ENCODE results near the gene NECTIN2.

Gene NECTIN2

GRCh38 chr19:44894946-44895345 is 48.8 kb downstream of the NECTIN2 start:
- H3K36me3 ChIP-seq (replicated peaks), result peaks cover 54% of the 10 kb centered on the region
- no peak overlapping the region for H3K27ac ChIP-seq
- DNase-seq, result no peak
- no peak overlapping the region for H3K4me3 ChIP-seq (ENCODE audit: low read depth, low read length)
- no peaks in the 10 kb centered on the region for H3K27me3 ChIP-seq (replicated peaks)
- TF ChIP-seq CTCF (IDR thresholded peaks at IDR 0.05; ENCODE audit: low read depth, low read length, missing control alignments), result no peak
- in situ Hi-C loops (cut with HindIII; ENCODE audit: low pct_ligation_motif_present, low sequenced_read_pairs), result loop anchor here (10.0 kb wide), 1 partner anchor 60 kb away; the partner anchor contains the start of gene CLPTM1

DNA sequence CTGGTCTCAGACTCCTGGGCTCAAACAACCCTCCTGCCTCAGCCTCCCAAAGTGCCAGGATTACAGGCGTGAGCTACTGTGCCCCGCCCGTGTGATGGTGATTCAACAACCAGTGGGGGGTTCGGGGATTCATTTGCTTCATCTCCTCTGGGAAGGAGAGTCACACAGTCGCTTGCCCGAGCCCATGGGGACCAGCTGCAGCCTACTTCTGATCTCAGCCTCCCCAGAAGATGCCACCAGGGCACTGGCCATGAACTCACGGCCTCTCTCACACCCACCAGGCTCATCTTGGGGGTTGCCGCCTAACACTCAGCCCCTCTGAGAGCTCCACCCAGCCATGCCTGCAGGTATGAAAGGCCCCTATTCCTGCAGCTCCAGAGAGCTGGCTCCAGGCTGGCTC is 51.7 kb downstream of the NECTIN2 start:
- Histone ChIP-seq H3K36me3 (replicated peaks) (peaks cover 81% of the 10 kb centered on the region), H3K4me3 (ENCODE audit: low read depth, low read length) (no peak overlapping the region), H3K27me3 (replicated peaks) (no peaks in the 10 kb centered on the region), H3K27ac (no peak overlapping the region)
- no peak for DNase-seq
- TF ChIP-seq CTCF (IDR thresholded peaks at IDR 0.05; ENCODE audit: low read depth, low read length, missing control alignments), result no peak
- in situ Hi-C loops (cut with HindIII; ENCODE audit: low pct_ligation_motif_present, low sequenced_read_pairs), result loop anchor here (10.0 kb wide), 1 partner anchor 57 kb away; the partner anchor contains the start of gene CLPTM1

- DNase-seq, result no peak
- H3K27me3 ChIP-seq (replicated peaks), result peaks cover 2% of the 10 kb centered on the region
- no peak overlapping the region for H3K4me3 ChIP-seq (ENCODE audit: low read depth, low read length)
- in situ Hi-C loops (cut with HindIII; ENCODE audit: low pct_ligation_motif_present, low sequenced_read_pairs), result no loop called here
- H3K36me3 ChIP-seq (replicated peaks), result peaks cover 62% of the 10 kb centered on the region
- no peak for TF ChIP-seq CTCF (IDR thresholded peaks at IDR 0.05; ENCODE audit: low read depth, low read length, missing control alignments)
- no peak overlapping the region for H3K27ac ChIP-seq
Observed at GRCh38 chr19:44900328-44901244, 54.5 kb downstream of the NECTIN2 start.

DNA sequence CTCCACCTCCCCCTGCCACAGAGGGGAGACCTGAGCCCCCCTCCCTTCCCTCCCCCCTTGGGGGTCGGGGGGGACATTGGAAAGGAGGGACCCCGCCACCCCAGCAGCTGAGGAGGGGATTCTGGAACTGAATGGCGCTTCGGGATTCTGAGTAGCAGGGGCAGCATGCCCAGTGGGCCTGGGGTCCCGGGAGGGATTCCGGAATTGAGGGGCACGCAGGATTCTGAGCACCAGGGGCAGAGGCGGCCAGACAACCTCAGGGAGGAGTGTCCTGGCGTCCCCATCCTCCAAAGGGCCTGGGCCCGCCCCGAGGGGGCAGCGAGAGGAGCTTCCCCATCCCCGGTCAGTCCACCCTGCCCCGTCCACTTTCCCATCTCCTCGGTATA is 57.1 kb downstream of the NECTIN2 start:
- peaks cover 38% of the 10 kb centered on the region for H3K36me3 ChIP-seq (replicated peaks)

GRCh38 chr19:44903602-44904425 is 57.7 kb downstream of the NECTIN2 start:
- peaks cover 2% of the 10 kb centered on the region for H3K27me3 ChIP-seq (replicated peaks)
- H3K27ac ChIP-seq, result no peak overlapping the region
- in situ Hi-C loops (cut with HindIII; ENCODE audit: low pct_ligation_motif_present, low sequenced_read_pairs), result no loop called here
- H3K4me3 ChIP-seq (ENCODE audit: low read depth, low read length), result no peak overlapping the region
- H3K36me3 ChIP-seq (replicated peaks), result peaks cover 34% of the 10 kb centered on the region
- DNase-seq, result peak; percentile 69
- peak; percentile 99 for TF ChIP-seq CTCF (IDR thresholded peaks at IDR 0.05; ENCODE audit: low read depth, low read length, missing control alignments)

More for the DNA sequence above, 57.1 kb downstream of the NECTIN2 start:
- H3K27me3 ChIP-seq (replicated peaks), result peaks cover 2% of the 10 kb centered on the region
- in situ Hi-C loops (cut with HindIII; ENCODE audit: low pct_ligation_motif_present, low sequenced_read_pairs), result no loop called here
- TF ChIP-seq CTCF (IDR thresholded peaks at IDR 0.05; ENCODE audit: low read depth, low read length, missing control alignments), result no peak
- DNase-seq, result no peak
- H3K27ac ChIP-seq, result no peak overlapping the region
- no peak overlapping the region for H3K4me3 ChIP-seq (ENCODE audit: low read depth, low read length)
